Measurements from ENCODE around the gene PPP1R14B.

DNA sequence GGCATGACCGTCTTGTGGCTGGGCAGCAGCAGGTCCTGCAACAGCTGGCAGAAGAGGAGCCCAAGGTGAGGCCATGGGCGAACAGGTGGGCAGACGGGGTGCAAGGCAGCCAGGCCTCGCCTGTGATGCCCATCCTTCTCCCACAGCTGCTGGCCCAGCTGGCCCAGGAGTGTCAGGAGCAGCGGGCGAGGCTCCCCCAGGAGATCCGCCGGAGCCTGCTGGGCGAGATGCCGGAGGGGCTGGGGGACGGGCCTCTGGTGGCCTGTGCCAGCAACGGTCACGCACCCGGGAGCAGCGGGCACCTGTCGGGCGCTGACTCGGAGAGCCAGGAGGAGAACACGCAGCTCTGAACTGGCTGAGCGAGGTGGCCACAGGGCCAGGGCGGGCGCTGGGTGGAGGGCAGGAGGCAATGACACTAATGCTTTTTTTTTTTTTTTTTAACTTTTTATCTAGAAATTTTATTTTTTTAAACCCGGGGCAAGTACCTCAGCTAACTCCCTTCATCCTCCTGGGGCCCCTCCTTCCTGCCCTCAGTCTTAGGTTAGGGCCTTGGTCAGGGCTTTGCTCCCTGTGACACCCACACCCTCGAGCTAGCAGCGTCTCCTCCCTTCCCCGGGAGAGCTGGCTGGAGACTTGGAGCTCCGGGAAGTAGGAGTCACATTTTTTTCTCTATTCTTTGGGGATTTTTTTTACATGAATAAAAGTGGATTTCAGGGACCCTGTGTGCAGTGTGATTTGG lies 20.6 kb upstream of the PPP1R14B start:
- TF ChIP-seq, protein P1, sequence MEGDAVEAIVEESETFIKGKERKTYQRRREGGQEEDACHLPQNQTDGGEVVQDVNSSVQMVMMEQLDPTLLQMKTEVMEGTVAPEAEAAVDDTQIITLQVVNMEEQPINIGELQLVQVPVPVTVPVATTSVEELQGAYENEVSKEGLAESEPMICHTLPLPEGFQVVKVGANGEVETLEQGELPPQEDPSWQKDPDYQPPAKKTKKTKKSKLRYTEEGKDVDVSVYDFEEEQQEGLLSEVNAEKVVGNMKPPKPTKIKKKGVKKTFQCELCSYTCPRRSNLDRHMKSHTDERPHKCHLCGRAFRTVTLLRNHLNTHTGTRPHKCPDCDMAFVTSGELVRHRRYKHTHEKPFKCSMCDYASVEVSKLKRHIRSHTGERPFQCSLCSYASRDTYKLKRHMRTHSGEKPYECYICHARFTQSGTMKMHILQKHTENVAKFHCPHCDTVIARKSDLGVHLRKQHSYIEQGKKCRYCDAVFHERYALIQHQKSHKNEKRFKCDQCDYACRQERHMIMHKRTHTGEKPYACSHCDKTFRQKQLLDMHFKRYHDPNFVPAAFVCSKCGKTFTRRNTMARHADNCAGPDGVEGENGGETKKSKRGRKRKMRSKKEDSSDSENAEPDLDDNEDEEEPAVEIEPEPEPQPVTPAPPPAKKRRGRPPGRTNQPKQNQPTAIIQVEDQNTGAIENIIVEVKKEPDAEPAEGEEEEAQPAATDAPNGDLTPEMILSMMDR (IDR thresholded peaks at IDR 0.05) = no peak
- TF ChIP-seq POLR2A (IDR thresholded peaks at IDR 0.05) = no peak
